Dermis blood vessel endothelial cell (primary cell): ENCODE measurements around the gene ADAMTS2. TPM values are rescaled to one million over a fixed set of nuclear protein-coding genes. Genes with fewer than 3 reads are reported as not detected.
"Not testable (repeated sequence)": the region's sequence is repeated elsewhere in the genome, so short reads cannot be mapped to it uniquely, and the experiment has no call there.

ENCODE experiments used
- DNase-seq: peaks from one replicate; pipeline ENCODE4 v3.0.0; 2010
- total RNA-seq: library from RNA; depleted of rRNA; stranded (reverse); fragments of >200 nt; gene quantifications from 2 replicates; pipeline ENCODE4 v1.2.3, GENCODE V29; 2014

ADAMTS2 gene
- total RNA-seq, 1 donor from 2014 or later, result 2.4 TPM

GRCh38 chr5:179295778-179296149 lies 49.5 kb downstream of the ADAMTS2 start:
- DNase-seq, result no peak

DNA sequence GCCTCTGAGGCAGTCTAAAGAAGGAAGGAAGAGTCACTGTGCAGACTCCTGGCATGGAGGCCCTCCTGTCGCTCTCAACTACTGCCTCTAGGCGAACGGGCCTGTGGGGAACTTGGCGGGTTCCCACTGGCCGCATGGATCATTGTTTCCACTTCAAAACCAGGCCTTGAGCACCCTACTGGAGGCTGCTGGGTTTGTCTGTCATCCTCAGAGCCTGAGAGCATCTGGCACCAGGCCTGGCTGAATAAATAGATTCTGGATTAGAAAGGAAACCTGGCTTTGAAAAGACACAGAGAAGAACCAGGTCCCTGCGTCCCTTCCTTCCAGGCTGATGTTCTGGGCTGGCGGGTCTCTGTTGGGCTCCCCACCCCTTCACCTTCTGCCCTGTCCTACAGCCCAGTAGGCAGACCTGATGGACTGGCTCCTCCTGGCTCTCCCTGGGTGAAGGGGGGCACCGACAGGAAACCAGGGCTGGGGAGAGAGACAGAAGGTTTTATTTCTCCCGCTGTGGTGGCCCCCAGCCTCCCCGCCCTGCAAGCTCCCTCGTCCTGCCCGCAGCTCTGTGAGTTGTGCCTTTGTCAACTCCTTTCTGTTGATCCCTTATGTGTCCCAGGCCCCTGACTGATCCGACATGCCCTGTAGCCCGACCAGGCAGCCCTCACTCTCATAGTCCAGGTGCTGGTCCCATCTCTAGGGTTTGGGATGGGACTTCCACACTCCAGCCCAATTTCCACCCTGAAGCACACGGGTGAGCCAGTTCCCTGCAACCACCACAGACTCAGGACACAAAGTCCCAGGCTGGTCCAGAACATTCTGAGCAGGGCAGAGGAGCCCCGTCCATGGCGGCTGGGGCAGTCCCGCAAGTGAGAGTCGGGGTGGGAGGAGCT lies 50.1 kb downstream of the ADAMTS2 start:
- DNase-seq, result no peak

- no peak for DNase-seq
These were observed 51.0 kb downstream of the ADAMTS2 start for GRCh38 chr5:179294131-179294780.

DNA sequence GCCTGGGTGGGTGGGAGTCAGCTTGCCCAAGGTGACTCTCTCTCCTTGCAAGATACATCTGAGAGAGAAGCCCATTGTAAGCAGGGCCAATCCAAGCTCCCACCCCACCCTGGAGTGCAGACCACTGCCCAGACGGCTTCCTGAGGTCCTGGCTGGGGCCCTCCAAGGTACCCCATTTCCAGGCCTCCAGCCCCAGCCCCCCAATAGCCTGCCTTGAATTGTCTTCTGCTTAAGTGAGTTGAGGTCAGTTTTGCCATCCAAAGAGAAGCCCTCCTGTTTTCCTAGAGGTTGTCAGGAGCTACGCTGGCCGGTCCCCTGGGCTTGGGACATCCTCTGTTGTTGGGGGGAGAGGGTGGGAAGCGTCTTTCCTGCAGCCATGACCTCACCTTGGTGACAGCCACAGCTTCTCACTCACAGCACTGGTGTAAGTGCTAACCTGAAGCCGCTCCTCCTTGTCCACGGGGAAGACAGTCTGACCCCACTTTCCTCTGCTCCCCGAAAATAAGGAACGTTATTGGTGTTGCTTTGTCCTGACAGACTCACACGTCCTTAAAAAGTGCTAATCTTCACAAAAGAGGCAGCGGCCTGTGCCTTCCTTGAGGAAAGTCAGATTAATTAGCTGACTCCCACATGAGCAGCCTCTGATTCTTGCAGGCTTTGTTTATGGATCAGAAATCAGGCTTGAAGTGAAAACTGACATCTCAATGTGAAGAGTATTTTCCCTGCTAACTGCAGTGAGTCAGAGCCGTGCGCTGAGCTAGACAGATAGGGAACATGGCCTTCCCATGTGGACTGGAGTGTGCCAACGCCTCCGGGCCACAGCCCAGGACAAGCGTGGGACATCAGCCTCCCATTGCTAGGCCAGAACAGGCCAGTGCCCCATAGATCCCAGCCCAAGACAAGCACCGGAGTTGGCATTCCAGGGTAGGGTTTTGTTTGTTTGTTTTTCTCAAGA lies 52.3 kb downstream of the ADAMTS2 start:
- no peak for DNase-seq

DNA sequence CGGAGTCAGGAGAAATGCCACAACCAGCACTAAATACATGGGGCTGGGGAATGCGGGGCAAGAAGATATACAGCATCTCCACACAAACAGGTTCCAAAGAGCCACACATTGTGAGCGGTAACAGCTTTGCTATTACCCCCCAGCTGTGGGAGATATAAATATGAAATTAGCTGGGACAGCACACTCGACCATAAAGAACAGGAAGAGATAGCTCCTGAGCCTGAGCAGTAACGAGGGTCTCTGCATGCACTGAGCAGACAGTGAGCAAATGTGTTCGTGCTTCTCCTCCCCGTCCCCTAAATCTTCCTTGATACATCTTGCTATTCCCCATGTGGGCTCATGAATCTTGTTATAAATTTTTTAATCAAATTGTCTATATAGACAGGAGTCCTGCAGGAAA lies 53.1 kb downstream of the ADAMTS2 start:
- no peak for DNase-seq

GRCh38 chr5:179290681-179291540 lies 54.4 kb downstream of the ADAMTS2 start:
- DNase-seq, result no peak

DNA sequence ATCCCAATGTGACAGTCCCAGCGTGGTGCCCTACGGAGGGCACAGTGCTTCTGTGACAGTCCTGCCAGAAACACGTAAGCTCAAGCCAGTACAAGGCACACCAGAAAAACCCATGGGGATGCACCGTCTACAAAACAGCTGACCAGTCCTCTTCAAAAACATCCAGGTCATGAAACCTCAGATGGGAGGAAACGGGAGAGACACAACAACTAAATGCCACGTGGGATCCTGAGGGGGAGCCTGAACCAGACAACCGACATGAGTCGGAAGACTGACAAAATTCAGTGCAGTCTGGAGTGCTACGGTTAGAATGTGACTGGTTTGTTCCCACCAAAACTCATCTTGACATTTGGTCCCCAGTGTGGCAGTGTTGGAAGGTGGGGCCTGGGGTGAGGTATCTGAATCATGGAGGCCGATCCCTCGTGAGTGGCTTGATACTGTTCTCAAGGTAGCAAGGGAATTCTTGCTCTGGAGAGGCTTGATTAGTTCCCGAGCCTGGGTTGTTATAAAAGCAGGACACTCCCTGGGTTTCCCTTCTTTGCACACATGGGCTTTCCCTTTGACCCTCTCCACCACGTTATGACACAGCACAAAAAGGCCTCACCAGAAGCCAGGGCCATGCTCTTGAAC lies 55.4 kb downstream of the ADAMTS2 start:
- no peak for DNase-seq

DNA sequence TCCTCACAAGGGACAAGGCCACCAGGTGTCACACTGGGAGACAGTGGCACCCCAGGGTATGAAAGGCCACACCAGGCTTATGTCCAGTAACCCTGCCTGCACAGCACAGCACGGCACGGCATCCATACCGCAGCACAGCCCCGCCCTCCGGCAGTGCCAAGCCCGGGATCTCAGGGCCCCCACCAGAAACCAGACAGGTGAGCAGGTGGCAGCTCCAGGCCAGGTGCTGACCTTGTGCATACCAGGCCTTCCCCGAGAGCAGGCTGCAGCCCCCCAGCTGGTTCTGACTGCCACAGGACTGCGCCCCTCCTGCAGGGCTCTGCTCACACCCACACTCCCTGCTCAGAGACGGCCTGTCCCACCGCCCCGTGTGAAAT lies 56.5 kb downstream of the ADAMTS2 start:
- DNase-seq, result no peak

DNA sequence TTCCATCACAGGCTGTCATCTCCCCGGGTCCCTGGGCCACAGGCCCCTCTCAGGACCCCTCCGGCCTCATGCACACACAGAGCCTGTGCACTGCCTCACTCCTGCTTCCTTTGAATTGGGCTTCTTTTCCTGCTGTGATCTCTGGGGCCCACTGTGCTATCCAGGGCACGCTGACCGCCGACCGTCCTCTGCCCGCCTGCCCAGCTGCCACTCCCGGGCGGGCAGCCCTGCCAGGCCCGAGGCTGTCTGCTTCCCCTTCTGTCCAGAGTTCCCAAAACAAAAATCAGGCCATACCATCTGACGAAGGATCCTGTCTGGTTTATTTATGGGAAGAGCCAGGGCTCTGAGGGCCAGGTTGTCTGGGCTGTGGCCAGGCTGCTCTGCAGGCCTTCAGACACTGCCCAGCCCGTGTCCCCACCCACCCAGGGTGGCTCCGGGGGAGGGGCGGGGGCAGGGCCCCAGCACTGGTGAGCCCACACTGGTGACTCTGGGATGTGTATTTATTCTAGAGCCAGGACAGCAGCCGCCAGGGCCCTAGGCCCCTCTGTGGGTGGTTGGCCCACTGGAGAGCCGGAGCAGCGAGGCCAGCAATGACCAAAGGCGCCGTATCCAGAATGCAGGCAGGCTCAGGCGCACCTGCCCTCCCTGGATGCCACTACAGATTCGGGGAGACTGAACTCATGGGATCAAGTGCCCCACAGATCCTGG lies 57.0 kb downstream of the ADAMTS2 start:
- DNase-seq, result no peak

DNA sequence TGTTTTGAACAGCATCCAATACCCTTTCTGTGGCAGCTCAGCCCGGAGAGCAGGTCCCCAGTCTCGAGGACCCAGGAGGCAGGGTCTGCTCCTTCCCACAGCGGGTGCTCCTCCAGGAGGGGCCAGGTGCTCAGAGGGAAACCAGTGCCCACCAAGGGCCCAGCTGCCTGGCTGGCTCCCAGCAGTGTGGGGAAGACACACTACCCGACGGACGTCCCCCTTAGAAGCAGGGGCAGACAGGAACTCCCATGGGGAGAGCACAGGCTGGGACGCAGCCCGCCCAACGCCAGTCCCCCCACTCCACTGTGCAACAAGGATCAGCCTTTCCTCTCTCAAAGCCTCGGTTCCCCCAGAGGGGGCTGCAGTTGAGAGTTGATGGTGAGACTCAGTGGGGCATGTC lies 57.6 kb downstream of the ADAMTS2 start:
- no peak for DNase-seq

DNA sequence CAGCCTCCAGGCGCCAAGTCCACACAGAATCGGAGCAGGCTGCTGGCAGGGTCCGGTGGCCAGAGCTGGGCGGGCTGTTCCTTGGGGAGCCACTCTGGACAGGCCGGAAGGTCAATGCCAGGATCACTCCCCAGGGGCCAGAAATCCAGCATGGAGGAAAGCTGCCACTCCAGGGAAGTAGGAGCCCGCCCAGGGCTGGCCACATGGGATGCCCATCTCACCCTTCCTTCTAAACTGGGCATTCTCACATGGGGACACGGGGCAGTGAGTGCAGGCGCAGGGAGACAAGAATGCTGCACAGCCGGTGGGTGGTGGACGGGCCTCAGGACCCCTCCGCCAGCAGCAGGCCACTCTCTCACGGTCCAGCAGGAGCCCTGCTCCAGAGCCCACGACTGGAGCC lies 58.2 kb downstream of the ADAMTS2 start:
- DNase-seq, result no peak

GRCh38 chr5:179285776-179286162 lies 59.5 kb downstream of the ADAMTS2 start:
- not testable (repeated sequence) for DNase-seq

- DNase-seq, result no peak
These were observed 60.3 kb downstream of the ADAMTS2 start for GRCh38 chr5:179284751-179285631.

GRCh38 chr5:179283908-179284307 lies 61.4 kb downstream of the ADAMTS2 start:
- DNase-seq, result not testable (repeated sequence)

GRCh38 chr5:179281694-179282093 lies 63.6 kb downstream of the ADAMTS2 start:
- DNase-seq, result no peak

GRCh38 chr5:179280095-179280490 lies 65.2 kb downstream of the ADAMTS2 start:
- no peak for DNase-seq

GRCh38 chr5:179279347-179280094 lies 65.7 kb downstream of the ADAMTS2 start:
- no peak for DNase-seq

DNA sequence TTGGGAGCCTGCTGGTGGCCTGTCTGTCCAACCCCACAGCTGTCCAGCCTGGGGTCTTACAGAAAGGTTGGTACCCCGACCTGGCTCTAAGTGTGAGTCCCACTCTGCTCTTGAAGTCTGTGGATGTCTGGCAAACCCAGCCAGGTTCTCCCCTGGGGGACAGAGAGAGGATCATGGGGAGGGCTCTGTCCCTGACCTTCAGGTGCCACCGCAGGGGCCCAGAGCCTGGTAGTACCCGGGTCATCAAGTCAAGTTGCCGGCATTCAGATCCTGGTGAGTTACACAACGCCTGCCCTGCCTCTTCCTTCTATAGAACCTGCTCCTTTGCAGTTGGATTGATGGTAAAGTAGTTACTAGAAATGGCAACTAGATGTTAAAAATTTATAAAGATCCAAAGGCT lies 66.7 kb downstream of the ADAMTS2 start:
- DNase-seq, result no peak

DNA sequence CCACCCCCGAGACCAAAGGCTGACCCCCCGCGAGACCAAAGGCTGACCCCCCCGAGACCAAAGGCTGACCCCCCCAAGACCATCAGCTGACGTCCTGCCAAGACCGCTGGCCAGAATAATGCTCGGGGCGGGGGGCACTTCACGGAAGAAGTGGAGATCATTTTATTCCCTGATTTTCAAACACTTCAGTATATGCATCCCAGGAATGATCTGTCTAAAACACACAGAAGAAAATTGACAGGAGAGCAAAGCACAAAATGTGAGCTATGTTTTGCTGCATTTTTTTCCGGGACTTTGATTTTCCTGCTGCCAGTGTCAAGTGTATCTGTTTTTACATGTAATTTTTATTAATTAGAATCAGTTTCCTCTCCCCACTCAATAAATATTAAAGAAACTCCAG lies 67.1 kb downstream of the ADAMTS2 start:
- no peak for DNase-seq
